Osteoblast (primary cell): ENCODE measurements around the gene SUGCT. TPM values are rescaled to one million over a fixed set of nuclear protein-coding genes. Genes with fewer than 3 reads are reported as not detected.

Source experiments
- DNase-seq: peaks from one replicate; pipeline ENCODE4 v3.0.0; 2011; ENCODE audit warnings: low spot score, mixed read lengths; ENCODE audit not compliant: insufficient read length; ENCODE audit errors: missing footprints
- H2AFZ ChIP-seq: 2 replicates; pipeline ENCODE4 v1.6.0; 2011; ENCODE audit warnings: mild to moderate bottlenecking, low read length
- H3K27ac ChIP-seq: 2 replicates; pipeline ENCODE4 v1.5.1; 2011; ENCODE audit warnings: mild to moderate bottlenecking, low read depth, low read length, moderate library complexity
- H3K27me3 ChIP-seq: 2 replicates; pipeline ENCODE4 v1.6.0; 2012; ENCODE audit warnings: mild to moderate bottlenecking, control low read depth, inconsistent platforms, low read length, moderate library complexity; ENCODE audit not compliant: insufficient read depth
- H3K36me3 ChIP-seq: 2 replicates; pipeline ENCODE4 v1.5.1; 2011; ENCODE audit warnings: mild to moderate bottlenecking, low read length, control low read depth, moderate library complexity; ENCODE audit not compliant: insufficient read depth
- H3K4me1 ChIP-seq: 2 replicates; pipeline ENCODE4 v1.5.1; 2011; ENCODE audit warnings: mild to moderate bottlenecking, low read length, control low read depth, moderate library complexity; ENCODE audit not compliant: insufficient read depth
- H3K4me2 ChIP-seq: 2 replicates; pipeline ENCODE4 v1.6.0; 2011; ENCODE audit warnings: mild to moderate bottlenecking, low read length; ENCODE audit not compliant: insufficient read depth
- H3K4me3 ChIP-seq: fragments of 200-600 bp; sonication (generic); 3 replicates; pipeline ENCODE4 v1.5.1; 2012; ENCODE audit warnings: mild to moderate bottlenecking, low read length, inconsistent platforms; ENCODE audit not compliant: insufficient read depth
- H3K79me2 ChIP-seq: 2 replicates; pipeline ENCODE4 v1.6.0; 2012; ENCODE audit warnings: mild to moderate bottlenecking, low read length, control low read depth, inconsistent platforms; ENCODE audit not compliant: insufficient read depth
- H3K9me3 ChIP-seq: 2 replicates; pipeline ENCODE4 v1.5.1; 2011; ENCODE audit warnings: low read depth, low read length, control low read depth
- H4K20me1 ChIP-seq: 2 replicates; pipeline ENCODE4 v1.6.0; 2012; ENCODE audit warnings: mild to moderate bottlenecking, low read length, control low read depth; ENCODE audit not compliant: insufficient read depth
- CTCF ChIP-seq: IDR thresholded peaks from 2 replicates; pipeline ENCODE4 v1.5.1; 2011; ENCODE audit warnings: mild to moderate bottlenecking, low read depth, low read length, moderate library complexity; ENCODE audit errors: extremely low read depth
- total RNA-seq: library from RNA; depleted of rRNA; stranded (reverse); fragments of >200 nt; gene quantifications from 2 replicates; pipeline ENCODE4 v1.2.3, GENCODE V29; 2012

Gene SUGCT
- total RNA-seq, 1 donor = 21.7 TPM

DNA sequence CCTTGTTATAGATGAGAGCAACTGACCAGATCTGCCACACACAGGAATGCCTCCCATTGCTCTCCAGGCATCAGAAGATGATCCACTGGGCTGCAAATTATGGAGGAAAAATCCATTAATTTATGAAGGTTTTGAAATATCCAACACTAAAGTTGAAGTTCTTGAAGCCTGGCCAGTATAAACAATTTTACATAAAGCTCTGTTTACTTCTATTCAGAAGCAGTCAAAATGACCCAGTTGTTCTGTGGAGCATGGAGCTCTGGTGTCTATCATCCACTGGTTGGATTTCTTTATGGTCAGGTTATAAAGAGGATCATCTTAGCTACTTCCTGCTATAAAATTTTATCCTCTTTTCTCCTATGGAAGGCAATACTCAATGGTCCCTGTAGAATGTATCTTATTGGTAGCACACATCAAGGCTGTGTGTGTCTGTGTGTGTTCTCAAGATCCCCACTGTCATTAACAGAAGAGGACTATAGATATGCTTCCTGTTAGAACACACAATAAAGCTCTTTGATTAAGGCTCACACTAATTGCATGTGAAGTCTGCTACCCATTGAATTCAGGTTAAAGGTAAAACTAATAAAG is 747.4 kb downstream of the SUGCT start:
- no peaks in the 10 kb centered on the region for H3K79me2 ChIP-seq
- H3K4me1 ChIP-seq = peaks cover 34% of the 10 kb centered on the region
- H3K27me3 ChIP-seq = no peaks in the 10 kb centered on the region
- no peak for DNase-seq
- H3K36me3 ChIP-seq = no peaks in the 10 kb centered on the region
- no peak overlapping the region for H3K4me3 ChIP-seq
- no peak overlapping the region for H3K4me2 ChIP-seq
- TF ChIP-seq CTCF = no peak
- no peak overlapping the region for H3K27ac ChIP-seq
- no peaks in the 10 kb centered on the region for H3K9me3 ChIP-seq
- no peaks in the 10 kb centered on the region for H4K20me1 ChIP-seq
- H2AFZ ChIP-seq = no peak overlapping the region

- H3K36me3 ChIP-seq = no peaks in the 10 kb centered on the region
- TF ChIP-seq CTCF = no peak
- no peak overlapping the region for H3K27ac ChIP-seq
- H2AFZ ChIP-seq = no peak overlapping the region
- H3K4me2 ChIP-seq = no peak overlapping the region
- no peaks in the 10 kb centered on the region for H4K20me1 ChIP-seq
- H3K4me3 ChIP-seq = no peak overlapping the region
- H3K27me3 ChIP-seq = no peaks in the 10 kb centered on the region
- no peak for DNase-seq
- H3K79me2 ChIP-seq = no peaks in the 10 kb centered on the region
- no peaks in the 10 kb centered on the region for H3K9me3 ChIP-seq
- H3K4me1 ChIP-seq = peaks cover 39% of the 10 kb centered on the region
Observed at GRCh38 chr7:40883826-40884225, 749.0 kb downstream of the SUGCT start.

DNA sequence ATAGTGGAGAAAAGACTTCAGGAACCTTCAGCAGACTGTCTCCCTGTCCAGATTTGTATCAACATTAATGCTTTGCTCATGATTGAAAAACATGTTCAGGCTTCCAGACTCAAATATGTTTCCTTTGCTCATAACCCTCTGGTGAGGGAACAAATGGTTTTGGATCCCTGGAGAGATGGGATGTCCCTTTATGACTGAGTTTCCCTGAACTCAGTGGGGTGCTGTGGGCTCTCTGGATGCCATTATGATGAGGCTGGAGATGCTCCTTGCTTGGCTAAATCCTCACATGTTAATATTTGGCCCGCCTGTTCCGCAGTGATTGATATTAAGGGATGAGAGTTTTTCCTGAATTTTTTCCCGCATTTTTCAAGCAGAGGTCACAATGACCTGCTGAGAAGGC is 749.4 kb downstream of the SUGCT start:
- no peak overlapping the region for H3K4me3 ChIP-seq
- no peak for TF ChIP-seq CTCF
- no peak overlapping the region for H2AFZ ChIP-seq
- H3K27ac ChIP-seq = no peak overlapping the region
- no peaks in the 10 kb centered on the region for H4K20me1 ChIP-seq
- DNase-seq = no peak
- peaks cover 39% of the 10 kb centered on the region for H3K4me1 ChIP-seq
- H3K27me3 ChIP-seq = no peaks in the 10 kb centered on the region
- no peaks in the 10 kb centered on the region for H3K36me3 ChIP-seq
- no peaks in the 10 kb centered on the region for H3K79me2 ChIP-seq
- no peaks in the 10 kb centered on the region for H3K9me3 ChIP-seq
- no peak overlapping the region for H3K4me2 ChIP-seq

DNA sequence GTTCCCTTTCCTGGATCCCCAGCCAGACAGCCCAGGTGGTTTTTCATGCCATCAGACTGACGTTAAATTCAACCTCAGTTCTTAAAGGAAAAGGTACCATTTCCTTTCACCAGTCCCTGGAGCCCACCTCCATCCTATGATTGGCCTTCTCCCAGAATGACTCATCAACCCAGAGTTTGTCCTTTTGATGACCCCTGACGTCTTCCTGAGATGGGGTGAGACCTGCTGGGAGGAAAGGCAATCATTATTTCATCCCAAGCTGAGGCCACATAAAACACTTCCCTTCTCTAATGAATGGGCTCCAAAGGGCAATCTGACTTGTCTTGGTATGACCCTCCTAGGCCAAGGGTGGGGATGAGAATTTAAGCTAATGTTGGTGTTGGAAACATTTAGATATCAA is 750.7 kb downstream of the SUGCT start:
- Histone ChIP-seq H4K20me1 (no peaks in the 10 kb centered on the region), H3K36me3 (no peaks in the 10 kb centered on the region), H3K9me3 (no peaks in the 10 kb centered on the region), H2AFZ (no peak overlapping the region), H3K4me1 (peaks cover 29% of the 10 kb centered on the region), H3K4me3 (no peak overlapping the region), H3K27ac (no peak overlapping the region), H3K4me2 (no peak overlapping the region), H3K27me3 (no peaks in the 10 kb centered on the region), H3K79me2 (no peaks in the 10 kb centered on the region)
- DNase-seq = no peak
- no peak for TF ChIP-seq CTCF
